ENCODE results near the gene CACNA2D2. TPM values are rescaled to one million over a fixed set of nuclear protein-coding genes. Genes with fewer than 3 reads are reported as not detected.

CACNA2D2 gene
- total RNA-seq, 1 experiment from 2014 or later: 22.0 TPM

DNA sequence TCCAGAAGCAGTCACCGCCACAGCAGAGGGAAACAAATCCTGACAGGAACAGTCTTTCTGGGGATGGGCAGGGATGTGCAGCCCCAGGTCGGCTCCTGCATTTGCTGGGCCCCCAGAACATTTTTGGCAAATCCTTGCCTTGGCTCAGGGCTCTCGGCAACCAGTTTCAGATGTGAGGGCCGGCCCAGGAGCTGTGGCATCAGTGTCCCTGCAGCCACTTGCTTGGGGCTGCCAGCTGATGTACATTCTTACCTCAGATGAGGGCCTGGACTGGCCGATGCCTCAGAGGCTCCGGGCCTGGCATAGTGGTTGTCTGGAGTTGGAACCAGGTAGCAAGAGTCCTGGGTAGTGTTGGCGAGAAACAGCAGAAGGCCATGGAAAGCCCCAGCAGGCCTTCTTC is 148.6 kb downstream of the CACNA2D2 start (continued):
- TF ChIP-seq, protein P1, sequence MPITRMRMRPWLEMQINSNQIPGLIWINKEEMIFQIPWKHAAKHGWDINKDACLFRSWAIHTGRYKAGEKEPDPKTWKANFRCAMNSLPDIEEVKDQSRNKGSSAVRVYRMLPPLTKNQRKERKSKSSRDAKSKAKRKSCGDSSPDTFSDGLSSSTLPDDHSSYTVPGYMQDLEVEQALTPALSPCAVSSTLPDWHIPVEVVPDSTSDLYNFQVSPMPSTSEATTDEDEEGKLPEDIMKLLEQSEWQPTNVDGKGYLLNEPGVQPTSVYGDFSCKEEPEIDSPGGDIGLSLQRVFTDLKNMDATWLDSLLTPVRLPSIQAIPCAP (CRISPR knock-in tag; IDR thresholded peaks at IDR 0.05): no peak
- TF ChIP-seq, protein P2, sequence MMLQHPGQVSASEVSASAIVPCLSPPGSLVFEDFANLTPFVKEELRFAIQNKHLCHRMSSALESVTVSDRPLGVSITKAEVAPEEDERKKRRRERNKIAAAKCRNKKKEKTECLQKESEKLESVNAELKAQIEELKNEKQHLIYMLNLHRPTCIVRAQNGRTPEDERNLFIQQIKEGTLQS (CRISPR knock-in tag; conservative IDR thresholded peaks at IDR 0.05): no peak
- TF ChIP-seq, protein P3, sequence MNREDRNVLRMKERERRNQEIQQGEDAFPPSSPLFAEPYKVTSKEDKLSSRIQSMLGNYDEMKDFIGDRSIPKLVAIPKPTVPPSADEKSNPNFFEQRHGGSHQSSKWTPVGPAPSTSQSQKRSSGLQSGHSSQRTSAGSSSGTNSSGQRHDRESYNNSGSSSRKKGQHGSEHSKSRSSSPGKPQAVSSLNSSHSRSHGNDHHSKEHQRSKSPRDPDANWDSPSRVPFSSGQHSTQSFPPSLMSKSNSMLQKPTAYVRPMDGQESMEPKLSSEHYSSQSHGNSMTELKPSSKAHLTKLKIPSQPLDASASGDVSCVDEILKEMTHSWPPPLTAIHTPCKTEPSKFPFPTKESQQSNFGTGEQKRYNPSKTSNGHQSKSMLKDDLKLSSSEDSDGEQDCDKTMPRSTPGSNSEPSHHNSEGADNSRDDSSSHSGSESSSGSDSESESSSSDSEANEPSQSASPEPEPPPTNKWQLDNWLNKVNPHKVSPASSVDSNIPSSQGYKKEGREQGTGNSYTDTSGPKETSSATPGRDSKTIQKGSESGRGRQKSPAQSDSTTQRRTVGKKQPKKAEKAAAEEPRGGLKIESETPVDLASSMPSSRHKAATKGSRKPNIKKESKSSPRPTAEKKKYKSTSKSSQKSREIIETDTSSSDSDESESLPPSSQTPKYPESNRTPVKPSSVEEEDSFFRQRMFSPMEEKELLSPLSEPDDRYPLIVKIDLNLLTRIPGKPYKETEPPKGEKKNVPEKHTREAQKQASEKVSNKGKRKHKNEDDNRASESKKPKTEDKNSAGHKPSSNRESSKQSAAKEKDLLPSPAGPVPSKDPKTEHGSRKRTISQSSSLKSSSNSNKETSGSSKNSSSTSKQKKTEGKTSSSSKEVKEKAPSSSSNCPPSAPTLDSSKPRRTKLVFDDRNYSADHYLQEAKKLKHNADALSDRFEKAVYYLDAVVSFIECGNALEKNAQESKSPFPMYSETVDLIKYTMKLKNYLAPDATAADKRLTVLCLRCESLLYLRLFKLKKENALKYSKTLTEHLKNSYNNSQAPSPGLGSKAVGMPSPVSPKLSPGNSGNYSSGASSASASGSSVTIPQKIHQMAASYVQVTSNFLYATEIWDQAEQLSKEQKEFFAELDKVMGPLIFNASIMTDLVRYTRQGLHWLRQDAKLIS (CRISPR knock-in tag; IDR thresholded peaks at IDR 0.05; ENCODE audit: borderline replicate concordance): no peak
- TF ChIP-seq GRHL2 (CRISPR knock-in tag; IDR thresholded peaks at IDR 0.05; ENCODE audit: insufficient replicate concordance, severe bottlenecking): no peak
- TF ChIP-seq FOXP1 (CRISPR knock-in tag; IDR thresholded peaks at IDR 0.05; ENCODE audit: borderline replicate concordance): no peak
- TF ChIP-seq KAT7 (CRISPR knock-in tag; IDR thresholded peaks at IDR 0.05; ENCODE audit: borderline replicate concordance): no peak
- no peak for TF ChIP-seq ZNF671 (CRISPR knock-in tag; IDR thresholded peaks at IDR 0.05)
- TF ChIP-seq, protein P4, sequence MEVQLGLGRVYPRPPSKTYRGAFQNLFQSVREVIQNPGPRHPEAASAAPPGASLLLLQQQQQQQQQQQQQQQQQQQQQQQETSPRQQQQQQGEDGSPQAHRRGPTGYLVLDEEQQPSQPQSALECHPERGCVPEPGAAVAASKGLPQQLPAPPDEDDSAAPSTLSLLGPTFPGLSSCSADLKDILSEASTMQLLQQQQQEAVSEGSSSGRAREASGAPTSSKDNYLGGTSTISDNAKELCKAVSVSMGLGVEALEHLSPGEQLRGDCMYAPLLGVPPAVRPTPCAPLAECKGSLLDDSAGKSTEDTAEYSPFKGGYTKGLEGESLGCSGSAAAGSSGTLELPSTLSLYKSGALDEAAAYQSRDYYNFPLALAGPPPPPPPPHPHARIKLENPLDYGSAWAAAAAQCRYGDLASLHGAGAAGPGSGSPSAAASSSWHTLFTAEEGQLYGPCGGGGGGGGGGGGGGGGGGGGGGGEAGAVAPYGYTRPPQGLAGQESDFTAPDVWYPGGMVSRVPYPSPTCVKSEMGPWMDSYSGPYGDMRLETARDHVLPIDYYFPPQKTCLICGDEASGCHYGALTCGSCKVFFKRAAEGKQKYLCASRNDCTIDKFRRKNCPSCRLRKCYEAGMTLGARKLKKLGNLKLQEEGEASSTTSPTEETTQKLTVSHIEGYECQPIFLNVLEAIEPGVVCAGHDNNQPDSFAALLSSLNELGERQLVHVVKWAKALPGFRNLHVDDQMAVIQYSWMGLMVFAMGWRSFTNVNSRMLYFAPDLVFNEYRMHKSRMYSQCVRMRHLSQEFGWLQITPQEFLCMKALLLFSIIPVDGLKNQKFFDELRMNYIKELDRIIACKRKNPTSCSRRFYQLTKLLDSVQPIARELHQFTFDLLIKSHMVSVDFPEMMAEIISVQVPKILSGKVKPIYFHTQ (CRISPR knock-in tag; IDR thresholded peaks at IDR 0.05): no peak
- TF ChIP-seq, protein P5, sequence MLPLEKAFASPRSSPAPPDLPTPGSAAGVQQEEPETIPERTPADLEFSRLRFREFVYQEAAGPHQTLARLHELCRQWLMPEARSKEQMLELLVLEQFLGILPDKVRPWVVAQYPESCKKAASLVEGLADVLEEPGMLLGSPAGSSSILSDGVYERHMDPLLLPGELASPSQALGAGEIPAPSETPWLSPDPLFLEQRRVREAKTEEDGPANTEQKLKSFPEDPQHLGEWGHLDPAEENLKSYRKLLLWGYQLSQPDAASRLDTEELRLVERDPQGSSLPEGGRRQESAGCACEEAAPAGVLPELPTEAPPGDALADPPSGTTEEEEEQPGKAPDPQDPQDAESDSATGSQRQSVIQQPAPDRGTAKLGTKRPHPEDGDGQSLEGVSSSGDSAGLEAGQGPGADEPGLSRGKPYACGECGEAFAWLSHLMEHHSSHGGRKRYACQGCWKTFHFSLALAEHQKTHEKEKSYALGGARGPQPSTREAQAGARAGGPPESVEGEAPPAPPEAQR (CRISPR knock-in tag; IDR thresholded peaks at IDR 0.05): no peak

DNA sequence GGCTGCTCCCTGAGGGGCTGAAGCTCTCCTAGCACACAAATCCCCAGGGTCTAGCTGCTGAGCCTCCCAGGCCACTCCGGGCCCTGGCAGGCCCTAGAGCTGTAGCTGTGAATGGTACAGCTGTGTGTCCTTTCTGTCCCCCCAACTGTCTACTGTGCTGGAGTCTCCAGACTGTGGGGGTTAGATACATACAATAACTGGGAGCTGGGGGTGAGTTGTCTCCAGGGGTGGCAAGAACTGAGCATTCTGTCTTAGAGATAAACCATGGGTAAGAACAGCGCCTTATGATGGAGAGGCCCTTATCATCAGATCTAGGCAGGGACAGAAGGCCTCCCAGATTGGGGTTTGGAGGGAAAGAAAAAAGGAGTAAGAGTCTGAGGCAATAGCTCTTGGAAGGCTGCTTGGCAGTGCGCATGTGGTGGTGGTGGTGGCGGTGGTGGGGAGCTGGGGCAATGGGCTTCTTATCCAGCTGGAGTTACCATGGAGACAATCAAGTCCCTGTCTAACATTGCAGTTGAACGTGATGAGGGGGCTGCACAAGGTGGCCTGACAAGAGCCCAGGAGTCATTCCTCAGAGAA is 149.2 kb downstream of the CACNA2D2 start:
- H3K27me3 Mint-ChIP-seq (ENCODE audit: low read depth): no peaks in the 10 kb centered on the region
- CTCF ChIA-PET: interaction anchor here (0.5 to 2.1 kb wide), 3 partner anchors 17 to 188 kb away, joined by 4 to 10 read pairs (median 6); no protein-coding TSS in a partner anchor
- no peak for ATAC-seq
- peaks cover 14% of the 10 kb centered on the region for H3K36me3 Mint-ChIP-seq
- POLR2A ChIA-PET: interaction anchor here (0.6 kb wide), 1 partner anchor 1614 kb away, joined by 5 read pairs; no protein-coding TSS in a partner anchor
- no peak for DNase-seq (ENCODE audit: low spot score)
- no peak overlapping the region for H3K27ac Mint-ChIP-seq
- H3K4me1 Mint-ChIP-seq: peaks cover 32% of the 10 kb centered on the region
- no peak overlapping the region for H3K4me3 Mint-ChIP-seq
- H3K9me3 Mint-ChIP-seq: no peaks in the 10 kb centered on the region
- TF ChIP-seq, protein P6, sequence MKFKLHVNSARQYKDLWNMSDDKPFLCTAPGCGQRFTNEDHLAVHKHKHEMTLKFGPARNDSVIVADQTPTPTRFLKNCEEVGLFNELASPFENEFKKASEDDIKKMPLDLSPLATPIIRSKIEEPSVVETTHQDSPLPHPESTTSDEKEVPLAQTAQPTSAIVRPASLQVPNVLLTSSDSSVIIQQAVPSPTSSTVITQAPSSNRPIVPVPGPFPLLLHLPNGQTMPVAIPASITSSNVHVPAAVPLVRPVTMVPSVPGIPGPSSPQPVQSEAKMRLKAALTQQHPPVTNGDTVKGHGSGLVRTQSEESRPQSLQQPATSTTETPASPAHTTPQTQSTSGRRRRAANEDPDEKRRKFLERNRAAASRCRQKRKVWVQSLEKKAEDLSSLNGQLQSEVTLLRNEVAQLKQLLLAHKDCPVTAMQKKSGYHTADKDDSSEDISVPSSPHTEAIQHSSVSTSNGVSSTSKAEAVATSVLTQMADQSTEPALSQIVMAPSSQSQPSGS (CRISPR knock-in tag; IDR thresholded peaks at IDR 0.05; ENCODE audit: borderline replicate concordance, low read depth): no peak
- no peak for TF ChIP-seq ZNF121 (CRISPR knock-in tag; IDR thresholded peaks at IDR 0.05)
- TF ChIP-seq ZNF138 (CRISPR knock-in tag; conservative IDR thresholded peaks at IDR 0.05): no peak
- TF ChIP-seq, protein P7, sequence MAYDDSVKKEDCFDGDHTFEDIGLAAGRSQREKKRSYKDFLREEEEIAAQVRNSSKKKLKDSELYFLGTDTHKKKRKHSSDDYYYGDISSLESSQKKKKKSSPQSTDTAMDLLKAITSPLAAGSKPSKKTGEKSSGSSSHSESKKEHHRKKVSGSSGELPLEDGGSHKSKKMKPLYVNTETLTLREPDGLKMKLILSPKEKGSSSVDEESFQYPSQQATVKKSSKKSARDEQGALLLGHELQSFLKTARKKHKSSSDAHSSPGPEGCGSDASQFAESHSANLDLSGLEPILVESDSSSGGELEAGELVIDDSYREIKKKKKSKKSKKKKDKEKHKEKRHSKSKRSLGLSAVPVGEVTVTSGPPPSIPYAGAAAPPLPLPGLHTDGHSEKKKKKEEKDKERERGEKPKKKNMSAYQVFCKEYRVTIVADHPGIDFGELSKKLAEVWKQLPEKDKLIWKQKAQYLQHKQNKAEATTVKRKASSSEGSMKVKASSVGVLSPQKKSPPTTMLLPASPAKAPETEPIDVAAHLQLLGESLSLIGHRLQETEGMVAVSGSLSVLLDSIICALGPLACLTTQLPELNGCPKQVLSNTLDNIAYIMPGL (CRISPR knock-in tag; IDR thresholded peaks at IDR 0.05): no peak
- TF ChIP-seq ELF4 (CRISPR knock-in tag; IDR thresholded peaks at IDR 0.05; ENCODE audit: low read depth): no peak
- no peak for TF ChIP-seq TP53 (CRISPR knock-in tag; IDR thresholded peaks at IDR 0.05)
- TF ChIP-seq IRF2 (CRISPR knock-in tag; IDR thresholded peaks at IDR 0.05; ENCODE audit: borderline replicate concordance, low read depth): no peak
- TF ChIP-seq, protein P8, sequence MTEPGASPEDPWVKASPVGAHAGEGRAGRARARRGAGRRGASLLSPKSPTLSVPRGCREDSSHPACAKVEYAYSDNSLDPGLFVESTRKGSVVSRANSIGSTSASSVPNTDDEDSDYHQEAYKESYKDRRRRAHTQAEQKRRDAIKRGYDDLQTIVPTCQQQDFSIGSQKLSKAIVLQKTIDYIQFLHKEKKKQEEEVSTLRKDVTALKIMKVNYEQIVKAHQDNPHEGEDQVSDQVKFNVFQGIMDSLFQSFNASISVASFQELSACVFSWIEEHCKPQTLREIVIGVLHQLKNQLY (CRISPR knock-in tag; IDR thresholded peaks at IDR 0.05): no peak
- TF ChIP-seq, protein P9, sequence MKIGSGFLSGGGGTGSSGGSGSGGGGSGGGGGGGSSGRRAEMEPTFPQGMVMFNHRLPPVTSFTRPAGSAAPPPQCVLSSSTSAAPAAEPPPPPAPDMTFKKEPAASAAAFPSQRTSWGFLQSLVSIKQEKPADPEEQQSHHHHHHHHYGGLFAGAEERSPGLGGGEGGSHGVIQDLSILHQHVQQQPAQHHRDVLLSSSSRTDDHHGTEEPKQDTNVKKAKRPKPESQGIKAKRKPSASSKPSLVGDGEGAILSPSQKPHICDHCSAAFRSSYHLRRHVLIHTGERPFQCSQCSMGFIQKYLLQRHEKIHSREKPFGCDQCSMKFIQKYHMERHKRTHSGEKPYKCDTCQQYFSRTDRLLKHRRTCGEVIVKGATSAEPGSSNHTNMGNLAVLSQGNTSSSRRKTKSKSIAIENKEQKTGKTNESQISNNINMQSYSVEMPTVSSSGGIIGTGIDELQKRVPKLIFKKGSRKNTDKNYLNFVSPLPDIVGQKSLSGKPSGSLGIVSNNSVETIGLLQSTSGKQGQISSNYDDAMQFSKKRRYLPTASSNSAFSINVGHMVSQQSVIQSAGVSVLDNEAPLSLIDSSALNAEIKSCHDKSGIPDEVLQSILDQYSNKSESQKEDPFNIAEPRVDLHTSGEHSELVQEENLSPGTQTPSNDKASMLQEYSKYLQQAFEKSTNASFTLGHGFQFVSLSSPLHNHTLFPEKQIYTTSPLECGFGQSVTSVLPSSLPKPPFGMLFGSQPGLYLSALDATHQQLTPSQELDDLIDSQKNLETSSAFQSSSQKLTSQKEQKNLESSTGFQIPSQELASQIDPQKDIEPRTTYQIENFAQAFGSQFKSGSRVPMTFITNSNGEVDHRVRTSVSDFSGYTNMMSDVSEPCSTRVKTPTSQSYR (CRISPR knock-in tag; IDR thresholded peaks at IDR 0.05): no peak
- no peak for TF ChIP-seq SOX15 (CRISPR knock-in tag; IDR thresholded peaks at IDR 0.05)
